HG03442 (cell line): Measurements from ENCODE around the gene HIRIP3.

Experiments
- ATAC-seq: cut with Tn5 transposase; IDR thresholded peaks from one replicate; pipeline ENCODE4 v1.9.1; 2021; ENCODE audit warnings: mild to moderate bottlenecking, moderate library complexity; ENCODE audit not compliant: unreplicated experiment

Gene HIRIP3

GRCh38 chr16:30000735-30001631 is 5.6 kb upstream of the HIRIP3 start:
- no peak for ATAC-seq

GRCh38 chr16:29999605-30000004 is 4.2 kb upstream of the HIRIP3 start:
- no peak for ATAC-seq

- ATAC-seq, result no peak
These were observed 1.4 kb upstream of the HIRIP3 start for GRCh38 chr16:29996766-29997250.

DNA sequence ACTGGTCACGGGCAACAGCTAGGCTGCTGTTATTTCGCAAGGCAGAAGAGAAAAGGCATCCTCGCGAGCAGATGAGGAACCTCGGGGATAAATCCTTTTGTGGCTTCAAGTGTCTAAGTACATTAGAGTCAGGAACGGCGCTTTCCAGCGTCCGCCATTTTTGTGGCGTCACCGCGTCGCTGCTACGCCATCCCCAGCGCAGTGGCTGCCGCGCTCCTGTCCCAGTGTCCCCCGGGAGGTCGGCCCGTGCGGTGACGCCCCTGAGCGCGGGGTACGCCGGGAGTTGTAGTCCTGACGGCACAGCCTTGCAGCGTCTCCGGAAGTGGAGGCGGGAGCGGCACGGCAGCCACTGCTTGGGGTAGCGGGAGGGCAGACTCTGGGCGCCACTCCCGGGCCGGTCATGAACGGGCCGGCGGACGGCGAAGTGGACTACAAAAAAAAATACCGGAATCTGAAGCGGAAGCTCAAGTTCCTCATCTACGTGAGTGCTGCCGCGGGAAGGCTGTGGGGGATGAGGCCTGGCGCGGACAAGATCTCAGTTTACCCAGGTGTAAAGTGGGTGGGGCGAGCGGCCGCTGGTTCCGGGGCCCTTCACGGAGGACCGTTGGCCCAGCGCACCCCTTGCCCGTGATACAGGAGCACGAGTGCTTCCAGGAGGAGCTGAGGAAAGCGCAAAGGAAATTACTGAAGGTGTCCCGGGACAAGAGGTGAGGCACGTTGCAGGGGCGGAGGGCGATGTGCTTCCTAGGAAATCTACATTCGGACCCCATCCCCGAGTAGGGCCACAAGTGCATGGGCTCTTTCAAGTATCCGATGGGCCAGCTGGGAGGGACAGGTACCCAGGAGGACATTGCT is 721 bp upstream of the HIRIP3 start, which contains the start of gene INO80E:
INO80E (plus strand) TSS at position 331 of the 855 bp plus-strand sequence; CDS start at position 401, 70 bp downstream.
- peak; percentile 90 for ATAC-seq

- peak; percentile 21 for ATAC-seq
These were observed 655 bp downstream of the HIRIP3 start for GRCh38 chr16:29994600-29995323.

DNA sequence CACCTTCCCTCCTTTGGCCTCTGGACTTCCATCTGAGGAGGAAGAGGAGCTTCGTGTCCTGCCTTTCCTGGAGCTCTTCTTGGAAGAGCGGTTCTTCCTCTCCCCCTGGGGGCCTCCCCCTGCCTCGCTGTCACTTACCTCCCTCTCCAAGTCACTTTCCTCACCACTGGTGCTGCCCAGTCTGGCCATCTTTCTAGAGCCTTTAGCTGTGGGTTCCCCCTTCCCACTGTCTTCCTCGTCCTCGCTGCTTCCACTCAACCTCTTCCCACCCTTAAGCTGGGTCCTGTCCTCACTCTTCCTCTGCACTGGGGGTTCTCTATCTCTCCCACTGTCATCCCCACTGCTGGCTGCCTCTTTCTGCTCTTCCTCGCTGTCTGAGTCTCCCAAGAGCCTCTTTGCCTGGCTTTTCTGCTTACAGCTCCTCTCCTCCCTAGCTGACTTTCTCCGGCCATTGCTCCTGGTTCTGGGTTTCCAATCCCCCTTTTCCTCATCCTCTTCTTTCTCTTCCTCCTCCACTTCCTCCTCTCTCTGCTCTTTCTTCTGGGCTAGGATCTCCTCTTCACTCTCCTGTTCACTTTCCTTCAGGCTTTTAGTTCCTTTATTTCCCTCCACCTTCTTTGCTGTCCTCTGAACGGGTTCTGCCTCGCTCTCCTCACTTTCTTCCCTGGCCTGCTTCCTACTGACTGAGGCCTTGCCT is 1.4 kb downstream of the HIRIP3 start:
- no peak for ATAC-seq

GRCh38 chr16:29993191-29993902 is 2.1 kb downstream of the HIRIP3 start:
- no peak for ATAC-seq

DNA sequence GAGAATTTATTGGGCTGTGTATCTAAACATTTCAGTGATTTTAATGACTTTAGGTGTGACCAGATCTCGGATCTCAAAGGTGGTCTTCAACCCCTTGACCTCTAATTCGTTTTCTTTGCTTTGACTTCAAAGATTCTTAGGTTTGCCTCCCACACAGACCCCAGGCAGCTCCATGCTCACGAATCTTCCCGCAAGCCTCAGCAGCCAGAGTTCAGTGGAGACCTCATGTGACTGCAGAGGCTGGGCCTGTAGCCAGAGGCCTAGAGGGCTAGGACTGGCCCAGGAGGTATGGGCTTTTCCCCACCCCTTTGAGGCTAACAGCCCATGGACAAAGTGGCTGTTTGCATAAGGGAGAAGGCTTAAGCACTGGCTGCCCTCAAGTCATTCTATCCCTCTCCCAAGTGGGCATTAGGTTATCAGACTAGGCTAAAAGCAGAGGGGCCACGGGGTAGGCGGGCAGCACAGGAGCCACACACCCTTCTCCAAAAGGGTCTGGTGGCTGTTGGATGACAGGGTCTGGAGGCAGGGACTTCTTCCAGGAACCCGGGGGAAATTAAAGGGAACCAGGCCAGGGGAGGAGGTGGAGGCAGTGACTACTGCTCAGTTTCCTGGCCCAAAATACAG is 3.0 kb downstream of the HIRIP3 start:
- ATAC-seq, result no peak

- no peak for ATAC-seq
These were observed 3.9 kb downstream of the HIRIP3 start for GRCh38 chr16:29991571-29991904.

DNA sequence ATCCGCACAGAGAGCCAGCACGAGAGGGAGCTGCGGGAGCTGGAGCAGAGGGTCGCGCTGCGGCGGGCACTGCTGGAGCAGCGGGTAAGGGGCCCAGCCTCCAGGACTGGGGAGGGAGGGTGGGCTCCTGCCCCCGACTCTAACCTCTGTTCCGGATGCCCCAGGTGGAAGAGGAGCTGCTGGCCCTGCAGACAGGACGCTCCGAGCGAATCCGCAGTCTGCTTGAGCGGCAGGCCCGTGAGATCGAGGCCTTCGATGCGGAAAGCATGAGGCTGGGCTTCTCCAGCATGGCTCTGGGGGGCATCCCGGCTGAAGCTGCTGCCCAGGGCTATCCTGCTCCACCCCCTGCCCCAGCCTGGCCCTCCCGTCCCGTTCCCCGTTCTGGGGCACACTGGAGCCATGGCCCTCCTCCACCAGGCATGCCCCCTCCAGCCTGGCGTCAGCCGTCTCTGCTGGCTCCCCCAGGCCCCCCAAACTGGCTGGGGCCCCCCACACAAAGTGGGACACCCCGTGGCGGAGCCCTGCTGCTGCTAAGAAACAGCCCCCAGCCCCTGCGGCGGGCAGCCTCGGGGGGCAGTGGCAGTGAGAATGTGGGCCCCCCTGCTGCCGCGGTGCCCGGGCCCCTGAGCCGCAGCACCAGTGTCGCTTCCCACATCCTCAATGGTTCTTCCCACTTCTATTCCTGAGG is 4.4 kb downstream of the HIRIP3 start:
- ATAC-seq, result no peak

DNA sequence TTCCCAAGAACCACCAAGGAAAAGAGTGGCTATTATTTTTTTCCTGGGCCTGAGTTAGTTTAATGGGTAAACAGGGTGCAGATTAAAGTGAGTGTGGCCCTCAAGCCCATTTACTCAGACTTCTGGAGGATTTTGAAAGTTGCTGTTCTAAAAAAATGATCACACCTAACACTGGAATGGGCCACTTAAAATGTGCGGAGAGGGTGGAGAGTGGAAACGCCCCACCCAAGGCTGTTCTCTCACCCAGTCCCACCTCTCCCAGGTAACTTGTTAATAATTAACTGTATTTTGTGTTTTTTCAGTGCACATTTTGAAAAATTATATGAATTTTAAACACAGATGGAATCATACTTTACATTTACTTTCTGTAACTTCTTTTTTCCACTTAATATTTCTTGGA is 5.4 kb downstream of the HIRIP3 start:
- no peak for ATAC-seq

- no peak for ATAC-seq
These were observed 6.1 kb downstream of the HIRIP3 start for GRCh38 chr16:29989111-29989858.

DNA sequence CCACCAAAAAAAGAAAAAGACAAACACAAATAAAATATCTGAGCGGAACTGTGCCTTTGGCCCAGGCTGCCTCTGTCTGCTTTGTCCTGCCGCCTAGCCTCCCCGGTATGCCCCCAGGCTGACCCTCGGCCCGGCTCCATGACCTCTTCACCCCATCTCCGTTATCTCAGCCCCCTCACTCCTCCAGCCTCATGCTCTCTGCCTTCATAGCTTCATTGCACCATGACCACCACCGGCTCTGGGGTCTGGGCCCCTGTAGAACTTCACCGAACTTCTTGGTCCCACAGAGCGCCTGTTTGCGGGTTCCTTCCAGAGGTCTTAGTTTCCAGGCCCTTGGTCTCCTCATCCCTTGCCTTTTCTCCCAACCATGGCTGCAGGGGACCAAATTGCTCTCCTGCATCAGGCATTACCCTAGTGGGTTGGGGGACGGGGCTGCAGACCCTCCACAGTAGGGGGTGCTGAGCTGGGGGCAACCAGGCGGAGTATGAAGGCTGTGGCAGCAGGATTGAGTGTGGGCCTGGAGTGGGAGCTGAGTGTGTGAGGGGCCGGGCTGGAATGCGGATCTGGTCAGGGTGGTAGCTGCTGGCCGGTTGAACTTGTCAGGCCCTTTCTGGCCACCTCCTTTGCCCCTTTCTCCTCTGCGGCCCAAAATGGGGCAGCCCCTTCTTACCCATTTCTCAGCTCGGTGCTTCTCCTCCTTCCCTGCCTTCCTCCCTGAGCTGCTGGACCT is 6.9 kb downstream of the HIRIP3 start:
- ATAC-seq, result no peak

DNA sequence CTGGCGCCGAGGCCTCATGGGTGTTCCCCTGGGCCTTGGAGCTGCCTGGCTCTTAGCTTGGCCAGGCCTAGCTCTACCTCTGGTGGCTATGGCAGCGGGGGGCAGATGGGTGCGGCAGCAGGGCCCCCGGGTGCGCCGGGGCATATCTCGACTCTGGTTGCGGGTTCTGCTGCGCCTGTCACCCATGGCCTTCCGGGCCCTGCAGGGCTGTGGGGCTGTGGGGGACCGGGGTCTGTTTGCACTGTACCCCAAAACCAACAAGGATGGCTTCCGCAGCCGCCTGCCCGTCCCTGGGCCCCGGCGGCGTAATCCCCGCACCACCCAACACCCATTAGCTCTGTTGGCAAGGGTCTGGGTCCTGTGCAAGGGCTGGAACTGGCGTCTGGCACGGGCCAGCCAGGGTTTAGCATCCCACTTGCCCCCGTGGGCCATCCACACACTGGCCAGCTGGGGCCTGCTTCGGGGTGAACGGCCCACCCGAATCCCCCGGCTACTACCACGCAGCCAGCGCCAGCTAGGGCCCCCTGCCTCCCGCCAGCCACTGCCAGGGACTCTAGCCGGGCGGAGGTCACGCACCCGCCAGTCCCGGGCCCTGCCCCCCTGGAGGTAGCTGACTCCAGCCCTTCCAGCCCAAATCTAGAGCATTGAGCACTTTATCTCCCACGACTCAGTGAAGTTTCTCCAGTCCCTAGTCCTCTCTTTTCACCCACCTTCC is 7.9 kb downstream of the HIRIP3 start:
- ATAC-seq, result no peak

DNA sequence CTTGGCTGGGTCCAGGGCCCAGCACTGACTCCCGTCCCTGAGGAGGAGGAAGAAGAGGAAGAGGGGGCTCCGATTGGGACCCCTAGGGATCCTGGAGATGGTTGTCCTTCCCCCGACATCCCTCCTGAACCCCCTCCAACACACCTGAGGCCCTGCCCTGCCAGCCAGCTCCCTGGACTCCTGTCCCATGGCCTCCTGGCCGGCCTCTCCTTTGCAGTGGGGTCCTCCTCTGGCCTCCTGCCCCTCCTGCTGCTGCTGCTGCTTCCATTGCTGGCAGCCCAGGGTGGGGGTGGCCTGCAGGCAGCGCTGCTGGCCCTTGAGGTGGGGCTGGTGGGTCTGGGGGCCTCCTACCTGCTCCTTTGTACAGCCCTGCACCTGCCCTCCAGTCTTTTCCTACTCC is 8.5 kb downstream of the HIRIP3 start:
- ATAC-seq, result no peak

DNA sequence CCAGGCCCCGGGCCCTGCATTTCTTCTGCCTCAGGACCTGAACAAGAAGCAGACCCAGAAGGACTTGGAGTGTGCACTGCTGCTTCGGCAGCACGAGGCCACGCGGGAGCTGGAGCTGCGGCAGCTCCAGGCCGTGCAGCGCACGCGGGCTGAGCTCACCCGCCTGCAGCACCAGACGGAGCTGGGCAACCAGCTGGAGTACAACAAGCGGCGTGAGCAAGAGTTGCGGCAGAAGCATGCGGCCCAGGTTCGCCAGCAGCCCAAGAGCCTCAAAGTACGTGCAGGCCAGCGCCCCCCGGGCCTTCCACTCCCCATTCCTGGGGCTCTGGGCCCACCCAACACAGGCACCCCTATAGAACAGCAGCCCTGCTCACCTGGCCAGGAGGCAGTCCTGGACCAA is 9.2 kb downstream of the HIRIP3 start:
- ATAC-seq, result no peak
